Measurements from ENCODE around the gene MICU2. TPM values are rescaled to one million over a fixed set of nuclear protein-coding genes. Genes with fewer than 3 reads are reported as not detected.

The MICU2 gene
- total and polyA plus RNA-seq, 4 donors: 64.6 to 80.1 (median 71.9) TPM

DNA sequence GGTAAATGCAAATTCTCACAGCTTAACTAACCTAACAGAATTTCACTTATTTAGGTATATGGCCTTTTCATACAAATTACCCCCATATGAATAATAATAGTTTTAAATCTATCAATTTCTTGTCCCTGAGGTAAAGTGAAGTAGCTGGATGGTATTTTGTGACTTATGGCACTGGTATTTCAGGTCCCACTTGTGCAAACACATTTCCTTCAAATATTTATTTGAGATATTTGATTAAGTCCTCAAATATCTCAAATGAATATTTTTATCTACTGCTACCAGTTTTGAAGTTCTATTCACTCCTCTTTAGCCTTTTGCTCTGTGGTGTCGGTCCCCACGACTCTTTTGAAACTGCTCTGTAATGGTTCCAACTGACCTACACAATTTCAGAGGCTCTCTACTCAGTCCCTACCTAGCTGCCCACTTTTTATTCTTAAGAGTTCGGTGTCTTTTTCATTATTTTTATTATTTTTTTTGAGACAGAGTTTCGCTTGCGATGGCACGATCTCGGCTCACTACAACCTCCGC, 85.3 kb downstream of the MICU2 start:
- 89% methylated on average over 5 of the region's 8 CpGs for WGBS (ENCODE audit: insufficient coverage)
- H3K36me3 ChIP-seq (ENCODE audit: control insufficient read depth, insufficient read depth, low read length): peaks cover 3% of the 10 kb centered on the region
- H3K9me3 ChIP-seq (ENCODE audit: control insufficient read depth, insufficient read depth, low read length): no peaks in the 10 kb centered on the region
- DNase-seq (ENCODE audit: low read depth in 4 of 6, low spot score in 6 of 6): no peak
- H3K27ac ChIP-seq (ENCODE audit: low read depth, low read length): no peak overlapping the region
- H3K27me3 ChIP-seq (ENCODE audit: control insufficient read depth, insufficient read depth, low read length): no peaks in the 10 kb centered on the region
- no peak overlapping the region for H3K4me3 ChIP-seq (ENCODE audit: low read depth, low read length)
- H3K4me1 ChIP-seq (ENCODE audit: control insufficient read depth, insufficient read depth, low read length): no peaks in the 10 kb centered on the region

DNA sequence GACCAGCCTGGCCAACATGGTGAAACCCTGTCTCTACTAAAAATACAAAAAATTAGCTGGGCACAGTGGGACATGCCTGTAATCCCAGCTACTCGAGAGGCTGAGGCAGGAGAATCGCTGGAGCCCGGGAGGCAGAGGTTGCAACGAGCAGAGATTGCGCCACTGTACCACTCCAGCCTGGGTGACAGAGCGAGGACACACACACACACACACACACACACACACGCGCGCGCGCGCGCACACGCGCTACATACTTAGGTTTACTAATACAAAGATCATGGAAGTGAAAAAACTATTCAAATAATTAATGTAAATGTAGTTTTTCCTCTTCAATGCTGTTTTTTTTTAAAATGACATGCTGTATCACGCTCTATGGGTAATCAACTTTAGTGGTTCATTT, 86.4 kb downstream of the MICU2 start:
- 93% methylated on average over 4 of the region's 16 CpGs for WGBS (ENCODE audit: insufficient coverage)
- no peak for DNase-seq (ENCODE audit: low read depth in 4 of 6, low spot score in 6 of 6)
- Histone ChIP-seq H3K27me3 (ENCODE audit: control insufficient read depth, insufficient read depth, low read length) (no peaks in the 10 kb centered on the region), H3K9me3 (ENCODE audit: control insufficient read depth, insufficient read depth, low read length) (no peaks in the 10 kb centered on the region), H3K27ac (ENCODE audit: low read depth, low read length) (no peak overlapping the region), H3K36me3 (ENCODE audit: control insufficient read depth, insufficient read depth, low read length) (peaks cover 3% of the 10 kb centered on the region), H3K4me3 (ENCODE audit: low read depth, low read length) (no peak overlapping the region), H3K4me1 (ENCODE audit: control insufficient read depth, insufficient read depth, low read length) (no peaks in the 10 kb centered on the region)

DNA sequence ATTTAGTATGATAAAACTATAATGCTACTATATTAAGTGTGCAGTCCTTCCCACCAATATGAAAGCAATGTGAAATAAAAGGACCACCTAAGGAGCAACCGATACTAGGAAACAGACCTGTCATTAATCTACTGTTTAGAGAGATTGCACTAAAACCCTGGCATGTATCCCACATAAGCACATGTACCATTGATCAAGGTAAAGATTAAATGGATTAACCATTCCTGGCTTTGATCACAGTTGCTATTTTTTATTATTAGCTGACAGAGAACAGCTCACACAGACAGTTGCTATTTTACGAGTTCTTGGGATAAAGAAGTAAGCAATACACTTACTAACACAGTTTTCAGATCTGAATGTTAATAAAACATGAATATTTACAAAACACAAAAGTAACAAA, 87.2 kb downstream of the MICU2 start:
- no peaks in the 10 kb centered on the region for H3K27me3 ChIP-seq (ENCODE audit: control insufficient read depth, insufficient read depth, low read length)
- peaks cover 3% of the 10 kb centered on the region for H3K36me3 ChIP-seq (ENCODE audit: control insufficient read depth, insufficient read depth, low read length)
- no peak overlapping the region for H3K4me3 ChIP-seq (ENCODE audit: low read depth, low read length)
- H3K9me3 ChIP-seq (ENCODE audit: control insufficient read depth, insufficient read depth, low read length): no peaks in the 10 kb centered on the region
- no peaks in the 10 kb centered on the region for H3K4me1 ChIP-seq (ENCODE audit: control insufficient read depth, insufficient read depth, low read length)
- no peak for DNase-seq (ENCODE audit: low read depth in 4 of 6, low spot score in 6 of 6)
- no peak overlapping the region for H3K27ac ChIP-seq (ENCODE audit: low read depth, low read length)
- WGBS (ENCODE audit: insufficient coverage): no CpG with 5 or more reads among the region's 2 CpGs

DNA sequence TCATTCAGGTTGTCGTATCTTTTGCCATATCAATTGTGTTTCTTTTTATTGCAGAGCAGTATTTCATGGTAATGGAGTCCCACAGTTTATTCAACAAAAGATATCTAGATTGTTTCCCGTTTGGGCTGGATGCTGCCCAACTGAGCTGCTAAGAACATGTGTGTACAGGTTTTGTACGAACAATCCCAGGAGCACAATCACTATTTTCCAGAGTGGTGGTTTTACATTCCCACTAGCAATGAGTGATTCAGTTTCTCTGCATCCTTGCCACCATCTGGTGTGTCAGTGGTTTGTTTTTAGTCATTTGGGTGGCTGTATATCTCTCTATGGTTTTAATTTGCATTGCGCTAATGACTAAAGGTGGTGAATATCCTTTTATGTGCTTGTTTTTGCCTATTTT, 92.1 kb downstream of the MICU2 start:
- H3K9me3 ChIP-seq (ENCODE audit: control insufficient read depth, insufficient read depth, low read length): no peaks in the 10 kb centered on the region
- no peak overlapping the region for H3K27ac ChIP-seq (ENCODE audit: low read depth, low read length)
- H3K4me3 ChIP-seq (ENCODE audit: low read depth, low read length): no peak overlapping the region
- H3K27me3 ChIP-seq (ENCODE audit: control insufficient read depth, insufficient read depth, low read length): no peaks in the 10 kb centered on the region
- peaks cover 2% of the 10 kb centered on the region for H3K36me3 ChIP-seq (ENCODE audit: control insufficient read depth, insufficient read depth, low read length)
- no peaks in the 10 kb centered on the region for H3K4me1 ChIP-seq (ENCODE audit: control insufficient read depth, insufficient read depth, low read length)
- 0% methylated on average over 1 of the region's 4 CpGs for WGBS (ENCODE audit: insufficient coverage)
- peak in 3 of 6 donors; percentile 4 to 81 (median 5) for DNase-seq (ENCODE audit: low read depth in 4 of 6, low spot score in 6 of 6)

DNA sequence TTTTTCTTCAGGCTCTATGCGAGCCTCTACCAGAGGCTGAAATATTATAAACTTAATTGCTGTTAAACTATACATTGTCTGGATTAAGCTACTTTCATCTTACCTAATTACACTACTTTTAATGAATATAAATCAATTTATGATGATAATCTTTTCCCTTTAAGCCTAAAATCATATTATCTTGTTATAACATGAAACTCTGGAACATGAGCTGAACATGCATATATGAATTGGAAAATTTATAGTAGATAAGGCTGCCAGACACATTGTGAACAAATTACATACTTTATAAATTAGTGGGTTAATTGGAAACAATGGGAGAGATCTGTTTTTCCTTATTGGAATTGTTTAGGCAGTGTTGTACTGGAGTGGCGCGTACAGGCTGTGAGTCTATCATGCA, 99.6 kb downstream of the MICU2 start:
- no peaks in the 10 kb centered on the region for H3K27me3 ChIP-seq (ENCODE audit: control insufficient read depth, insufficient read depth, low read length)
- no peak for DNase-seq (ENCODE audit: low read depth in 4 of 6, low spot score in 6 of 6)
- H3K4me3 ChIP-seq (ENCODE audit: low read depth, low read length): no peak overlapping the region
- no peaks in the 10 kb centered on the region for H3K9me3 ChIP-seq (ENCODE audit: control insufficient read depth, insufficient read depth, low read length)
- peaks cover 11% of the 10 kb centered on the region for H3K36me3 ChIP-seq (ENCODE audit: control insufficient read depth, insufficient read depth, low read length)
- no peaks in the 10 kb centered on the region for H3K4me1 ChIP-seq (ENCODE audit: control insufficient read depth, insufficient read depth, low read length)
- H3K27ac ChIP-seq (ENCODE audit: low read depth, low read length): no peak overlapping the region
- WGBS (ENCODE audit: insufficient coverage): no CpG with 5 or more reads among the region's 3 CpGs

DNA sequence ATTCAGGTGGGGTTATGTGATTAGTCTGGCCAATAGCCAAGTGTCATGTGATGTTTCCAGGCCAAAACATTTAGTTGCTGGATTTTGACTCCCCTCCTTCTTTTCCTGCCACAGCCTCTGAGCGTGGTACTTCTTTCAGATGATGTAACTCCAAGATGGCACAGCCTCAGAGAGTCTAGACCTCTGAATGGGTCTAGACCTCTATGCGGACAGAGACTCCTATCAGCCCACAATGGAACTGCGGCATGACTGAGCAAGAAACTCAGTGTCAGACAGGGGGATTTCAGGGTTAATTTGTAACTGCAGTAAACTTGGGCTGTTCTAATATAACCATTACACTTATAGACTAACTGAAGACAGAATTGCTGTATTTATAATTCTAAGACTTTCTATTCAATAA, 102.3 kb downstream of the MICU2 start:
- no peak for DNase-seq (ENCODE audit: low read depth in 4 of 6, low spot score in 6 of 6)
- Histone ChIP-seq H3K27me3 (ENCODE audit: control insufficient read depth, insufficient read depth, low read length) (no peaks in the 10 kb centered on the region), H3K4me1 (ENCODE audit: control insufficient read depth, insufficient read depth, low read length) (no peaks in the 10 kb centered on the region), H3K4me3 (ENCODE audit: low read depth, low read length) (no peak overlapping the region), H3K27ac (ENCODE audit: low read depth, low read length) (no peak overlapping the region), H3K9me3 (ENCODE audit: control insufficient read depth, insufficient read depth, low read length) (no peaks in the 10 kb centered on the region), H3K36me3 (ENCODE audit: control insufficient read depth, insufficient read depth, low read length) (peaks cover 15% of the 10 kb centered on the region)
- 100% methylated on average over 1 of the region's 3 CpGs for WGBS (ENCODE audit: insufficient coverage)

DNA sequence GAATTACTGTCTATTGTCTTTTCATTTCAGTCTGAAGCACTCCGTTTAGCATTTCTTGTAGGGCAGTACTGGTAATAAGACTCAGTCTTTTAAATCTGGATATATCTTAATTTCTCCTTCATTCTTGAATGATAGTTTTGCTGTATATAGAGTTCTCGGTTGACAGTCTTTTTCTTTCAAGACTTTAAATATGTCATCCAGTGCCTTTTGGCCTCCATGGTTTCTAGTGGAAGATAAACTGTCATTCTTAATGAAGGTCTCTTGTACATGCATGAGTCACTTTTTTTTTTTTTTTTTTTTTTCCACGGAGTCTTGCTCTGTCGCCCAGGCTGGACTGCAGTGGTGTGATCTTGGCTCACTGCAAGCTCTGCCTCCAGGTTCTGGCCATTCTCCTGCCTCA, 117.6 kb downstream of the MICU2 start:
- WGBS (ENCODE audit: insufficient coverage): 93% methylated on average over 2 of the region's 4 CpGs
- no peaks in the 10 kb centered on the region for H3K36me3 ChIP-seq (ENCODE audit: control insufficient read depth, insufficient read depth, low read length)
- no peaks in the 10 kb centered on the region for H3K9me3 ChIP-seq (ENCODE audit: control insufficient read depth, insufficient read depth, low read length)
- H3K4me3 ChIP-seq (ENCODE audit: low read depth, low read length): no peak overlapping the region
- no peak overlapping the region for H3K27ac ChIP-seq (ENCODE audit: low read depth, low read length)
- H3K4me1 ChIP-seq (ENCODE audit: control insufficient read depth, insufficient read depth, low read length): no peaks in the 10 kb centered on the region
- no peaks in the 10 kb centered on the region for H3K27me3 ChIP-seq (ENCODE audit: control insufficient read depth, insufficient read depth, low read length)
- DNase-seq (ENCODE audit: low read depth in 4 of 6, low spot score in 6 of 6): no peak

DNA sequence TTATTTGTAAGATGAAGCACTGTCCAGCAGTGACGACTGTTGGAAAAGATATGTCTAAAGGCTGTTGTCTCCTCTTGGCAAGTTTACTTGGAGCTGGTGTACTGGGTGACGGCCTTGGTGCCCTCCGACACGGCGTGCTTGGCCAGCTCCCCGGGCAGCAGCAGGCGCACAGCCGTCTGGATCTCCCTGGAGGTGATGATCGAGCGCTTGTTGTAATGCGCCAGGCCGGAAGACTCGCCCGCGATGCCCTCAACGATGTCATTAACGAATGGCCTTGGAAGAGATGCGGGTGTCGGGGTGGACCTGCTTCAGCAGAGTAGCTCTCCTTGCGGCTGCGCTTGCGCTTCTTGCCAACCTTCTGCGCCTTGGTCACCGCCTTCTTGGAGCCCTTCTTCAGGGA, 120.2 kb downstream of the MICU2 start:
- Histone ChIP-seq H3K27ac (ENCODE audit: low read depth, low read length) (no peak overlapping the region), H3K4me1 (ENCODE audit: control insufficient read depth, insufficient read depth, low read length) (no peaks in the 10 kb centered on the region), H3K27me3 (ENCODE audit: control insufficient read depth, insufficient read depth, low read length) (no peaks in the 10 kb centered on the region), H3K9me3 (ENCODE audit: control insufficient read depth, insufficient read depth, low read length) (no peaks in the 10 kb centered on the region), H3K4me3 (ENCODE audit: low read depth, low read length) (no peak overlapping the region), H3K36me3 (ENCODE audit: control insufficient read depth, insufficient read depth, low read length) (no peaks in the 10 kb centered on the region)
- no peak for DNase-seq (ENCODE audit: low read depth in 4 of 6, low spot score in 6 of 6)
- WGBS (ENCODE audit: insufficient coverage): 92% methylated on average over 21 of the region's 24 CpGs

DNA sequence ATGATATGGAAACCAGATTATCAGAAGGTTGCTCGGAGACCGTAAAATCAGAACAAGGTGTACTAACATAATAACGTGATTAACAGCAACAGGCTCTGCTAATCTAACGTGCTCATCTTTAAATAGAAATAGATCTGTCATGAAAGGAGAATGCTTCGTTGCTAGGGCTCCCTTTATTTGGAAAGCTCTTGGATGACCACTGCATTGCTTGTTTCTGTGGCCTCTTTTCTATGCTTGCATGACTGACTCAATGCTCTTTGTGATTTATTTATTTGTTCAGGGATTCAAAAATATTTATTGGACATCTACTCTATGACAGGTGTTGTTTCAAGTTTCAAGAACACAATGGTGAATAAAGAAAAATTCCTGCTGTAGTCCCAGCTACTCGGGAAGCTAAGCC, 122.6 kb downstream of the MICU2 start:
- 53% methylated on average over 2 of the region's 6 CpGs for WGBS (ENCODE audit: insufficient coverage)
- no peak for DNase-seq (ENCODE audit: low read depth in 4 of 6, low spot score in 6 of 6)
- H3K4me3 ChIP-seq (ENCODE audit: low read depth, low read length): no peak overlapping the region
- no peak overlapping the region for H3K27ac ChIP-seq (ENCODE audit: low read depth, low read length)
- H3K27me3 ChIP-seq (ENCODE audit: control insufficient read depth, insufficient read depth, low read length): no peaks in the 10 kb centered on the region
- H3K36me3 ChIP-seq (ENCODE audit: control insufficient read depth, insufficient read depth, low read length): no peaks in the 10 kb centered on the region
- H3K9me3 ChIP-seq (ENCODE audit: control insufficient read depth, insufficient read depth, low read length): no peaks in the 10 kb centered on the region
- H3K4me1 ChIP-seq (ENCODE audit: control insufficient read depth, insufficient read depth, low read length): peaks cover 6% of the 10 kb centered on the region

DNA sequence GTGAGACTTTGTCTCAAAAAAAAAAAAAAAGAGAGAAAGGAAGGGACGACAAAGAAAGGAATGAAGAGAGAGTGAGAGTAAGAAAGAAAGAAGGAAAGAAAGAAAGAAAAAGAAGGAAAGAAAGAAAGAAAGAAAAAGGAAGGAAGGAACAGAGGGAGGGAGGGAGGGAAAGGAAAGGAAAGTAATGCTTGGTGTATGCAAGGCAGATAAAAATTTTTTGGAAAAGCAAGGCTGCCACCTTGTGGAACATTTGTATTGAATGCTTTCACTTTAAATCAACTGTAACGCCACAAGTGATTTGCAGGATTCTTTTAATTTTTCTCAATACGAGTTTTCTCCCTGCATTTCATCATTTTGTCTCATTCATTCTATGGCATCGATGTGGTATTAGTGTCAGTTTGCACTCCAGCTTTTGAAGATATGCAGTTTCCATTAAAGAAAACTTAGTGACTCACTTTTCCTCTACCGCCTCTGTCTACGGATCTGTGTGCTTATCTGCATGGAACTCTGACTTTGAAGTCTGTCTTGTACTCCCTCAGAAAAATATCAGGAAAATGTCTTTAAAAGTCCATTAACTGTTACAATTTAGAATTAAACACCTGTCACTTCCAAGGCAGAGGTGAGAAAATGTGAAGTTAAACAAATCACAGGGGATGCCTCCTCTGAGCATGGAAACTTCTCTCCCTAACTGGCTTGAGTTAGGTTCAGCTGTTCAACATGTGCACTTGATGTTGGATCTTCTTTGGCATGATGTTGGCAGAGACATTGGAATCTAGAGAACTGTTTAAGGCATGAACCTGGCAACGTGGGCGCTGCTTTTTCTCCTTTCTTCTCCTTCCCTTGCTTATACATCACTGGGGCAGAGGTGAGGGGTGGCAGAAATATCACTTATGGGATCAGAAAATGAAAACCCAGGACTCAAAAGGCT, 124.8 kb downstream of the MICU2 start:
- Histone ChIP-seq H3K27ac (ENCODE audit: low read depth, low read length) (no peak overlapping the region), H3K4me1 (ENCODE audit: control insufficient read depth, insufficient read depth, low read length) (peaks cover 6% of the 10 kb centered on the region), H3K27me3 (ENCODE audit: control insufficient read depth, insufficient read depth, low read length) (no peaks in the 10 kb centered on the region), H3K4me3 (ENCODE audit: low read depth, low read length) (no peak overlapping the region), H3K9me3 (ENCODE audit: control insufficient read depth, insufficient read depth, low read length) (no peaks in the 10 kb centered on the region), H3K36me3 (ENCODE audit: control insufficient read depth, insufficient read depth, low read length) (no peaks in the 10 kb centered on the region)
- WGBS (ENCODE audit: insufficient coverage): 0% methylated on average over 1 of the region's 8 CpGs
- peak; percentile 67 to 96 (median 73) for DNase-seq (ENCODE audit: low read depth in 4 of 6, low spot score in 6 of 6)
